Measurements from ENCODE around the gene CACNA2D1.
"Not testable (repeated sequence)": the region's sequence is repeated elsewhere in the genome, so short reads cannot be mapped to it uniquely, and the experiment has no call there.

The CACNA2D1 gene

DNA sequence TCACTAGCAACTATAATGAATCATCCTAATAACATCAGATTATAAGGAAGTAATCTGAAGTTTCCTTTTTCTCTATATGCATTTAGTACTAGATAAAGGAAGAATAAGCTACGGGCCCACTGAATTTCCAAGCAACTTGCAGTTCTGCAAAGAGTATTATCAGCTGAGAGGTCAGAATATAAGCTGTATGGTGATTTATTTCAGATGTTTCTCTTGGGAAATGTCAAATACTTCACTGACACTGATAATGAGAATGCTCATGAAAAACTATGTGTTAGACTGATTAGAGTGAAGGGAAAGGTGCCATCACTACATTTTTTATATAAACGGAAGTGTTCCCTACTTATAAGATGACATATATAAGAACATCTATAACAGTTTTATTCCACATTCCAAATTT is 422.5 kb downstream of the CACNA2D1 start:
- DNase-seq = no peak

DNA sequence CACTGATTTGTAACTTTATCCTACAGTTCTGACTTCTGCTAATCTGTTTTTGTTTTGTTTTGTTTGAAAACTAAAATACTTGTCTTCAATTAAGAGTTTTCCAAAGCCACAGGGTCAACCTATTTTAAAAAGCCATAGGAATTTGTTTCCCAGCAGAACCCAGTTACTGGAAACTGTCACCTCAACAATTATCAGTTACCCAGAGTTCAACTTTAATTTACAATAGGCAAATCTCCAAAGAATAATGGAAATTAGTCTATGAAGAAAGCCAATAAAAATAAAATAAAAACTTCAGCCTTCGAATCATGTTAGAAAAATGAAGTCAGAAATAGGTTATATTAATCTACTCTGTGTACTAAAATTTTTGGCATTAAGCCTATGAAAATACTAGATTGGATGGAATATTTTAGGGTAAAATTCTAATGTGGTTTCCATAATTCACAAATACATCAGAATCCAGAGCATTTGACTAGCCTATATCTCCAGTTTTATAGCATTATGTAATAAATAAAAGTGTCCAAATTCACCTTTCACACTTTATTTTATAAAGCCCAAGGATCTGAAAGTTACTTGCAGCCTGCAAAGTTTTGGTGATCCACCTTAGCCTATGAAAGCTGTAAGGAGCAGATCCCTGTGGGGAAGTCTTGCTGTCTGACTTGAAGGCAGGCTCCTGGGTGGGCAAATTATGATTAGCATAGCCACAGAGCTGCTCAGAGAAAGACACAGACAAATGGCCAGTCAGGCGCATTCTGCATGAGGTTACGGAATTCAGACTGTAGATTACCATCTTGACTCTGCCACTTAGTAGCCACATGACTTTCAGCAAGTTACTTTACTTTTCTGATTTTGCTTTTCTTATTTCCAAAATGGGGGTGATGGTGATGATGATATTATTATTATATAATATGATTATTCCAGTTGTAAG is 423.8 kb downstream of the CACNA2D1 start:
- DNase-seq = no peak

DNA sequence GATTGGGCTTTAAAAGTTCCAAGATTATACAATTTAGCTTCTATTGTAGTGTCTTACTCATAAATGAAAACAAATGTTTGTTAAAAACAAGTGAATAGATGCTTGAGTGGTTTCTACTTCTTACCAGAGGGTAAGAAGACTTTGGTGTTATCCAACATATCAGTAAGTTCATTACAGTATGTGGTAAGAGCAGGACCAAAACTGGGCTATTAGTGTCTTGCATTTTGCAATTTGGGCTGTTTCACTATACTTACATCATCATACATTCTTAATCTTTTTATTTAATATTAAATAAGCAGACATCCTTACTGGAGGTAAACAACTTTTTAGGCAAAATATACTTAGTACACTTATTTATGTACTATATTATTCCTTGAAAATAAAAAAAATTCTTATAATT is 425.4 kb downstream of the CACNA2D1 start:
- DNase-seq = no peak

DNA sequence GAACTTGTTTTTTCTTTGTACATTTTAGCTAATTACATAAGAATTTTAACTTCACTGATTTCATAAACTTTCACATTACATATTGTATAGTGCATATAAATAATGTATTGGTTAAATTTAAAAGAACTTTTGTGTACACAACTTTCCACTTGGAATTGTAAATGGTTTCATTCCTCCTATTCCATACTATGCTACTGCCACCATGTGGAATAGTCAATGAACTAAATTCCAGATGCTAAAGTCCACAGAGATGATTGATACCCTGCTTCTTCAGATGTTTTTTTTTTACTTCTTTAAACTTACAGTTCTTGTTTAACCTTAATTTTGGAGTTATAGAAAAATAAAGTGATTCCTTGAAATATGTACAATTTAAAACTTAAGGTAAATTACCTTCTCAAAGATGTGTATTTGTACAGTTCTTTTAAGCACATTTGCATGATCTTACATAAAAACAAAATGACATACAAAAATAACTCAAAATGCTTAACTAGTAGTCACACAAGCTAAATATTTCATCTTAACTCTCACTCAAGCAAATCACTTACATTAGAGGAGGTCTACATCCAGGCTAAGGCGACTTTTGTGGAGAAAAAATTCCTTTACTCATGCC is 426.1 kb downstream of the CACNA2D1 start:
- DNase-seq = peak; percentile 4

DNA sequence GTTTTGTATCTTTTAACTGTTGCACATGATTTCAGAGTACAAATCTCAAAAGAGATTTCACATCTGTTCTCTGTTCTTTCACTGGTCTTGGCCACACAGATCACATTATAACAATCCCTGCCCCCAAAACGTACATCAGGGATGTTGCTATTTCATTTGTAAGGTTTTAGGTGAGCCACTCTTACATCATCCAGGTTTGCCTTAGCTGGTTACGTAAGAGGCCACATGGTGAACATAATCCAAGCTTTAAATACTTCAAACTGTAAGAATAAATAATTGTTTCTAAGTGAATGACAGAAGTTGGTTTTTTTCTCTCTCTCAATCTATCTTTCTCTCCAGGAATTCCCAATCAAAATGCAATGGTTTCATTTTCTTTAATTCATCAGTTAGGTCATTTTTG is 427.8 kb downstream of the CACNA2D1 start:
- no peak for DNase-seq

DNA sequence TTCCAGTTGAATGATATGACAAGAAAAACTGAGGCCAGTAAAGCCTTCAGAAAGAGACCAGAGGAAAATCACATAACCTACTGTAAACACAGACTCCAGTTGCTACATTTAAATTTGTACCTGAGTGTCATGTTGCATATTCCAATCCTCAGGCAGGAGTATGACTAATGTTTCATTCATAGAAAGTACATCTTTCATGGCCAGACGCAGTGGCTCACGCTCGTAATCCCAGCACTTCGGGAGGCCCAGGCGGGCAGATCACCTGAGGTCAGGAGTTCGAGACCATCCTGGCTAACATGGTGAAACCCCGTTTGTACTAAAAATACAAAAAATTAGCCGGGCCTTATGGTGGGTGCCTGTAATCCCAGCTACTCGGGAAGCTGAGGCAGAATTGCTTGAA is 429.0 kb downstream of the CACNA2D1 start:
- DNase-seq = not testable (repeated sequence)

DNA sequence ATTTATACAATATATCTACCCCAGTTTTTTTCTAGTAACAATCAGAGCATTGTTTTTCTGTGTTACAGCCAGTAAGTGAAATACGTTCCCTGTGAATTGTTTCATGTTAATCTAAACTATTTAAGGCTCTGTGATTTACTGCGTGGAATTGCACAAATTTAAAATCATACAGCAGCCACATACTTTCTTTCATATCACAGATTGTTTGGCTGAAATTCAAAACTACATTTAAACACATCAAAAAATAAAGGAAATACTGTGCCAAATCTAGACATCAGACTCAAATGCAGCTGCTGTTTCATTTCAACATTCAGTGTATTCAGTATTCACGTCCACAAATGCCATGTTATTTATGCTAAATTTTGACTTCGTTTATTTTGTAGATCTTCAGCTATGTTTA is 431.1 kb downstream of the CACNA2D1 start:
- no peak for DNase-seq

DNA sequence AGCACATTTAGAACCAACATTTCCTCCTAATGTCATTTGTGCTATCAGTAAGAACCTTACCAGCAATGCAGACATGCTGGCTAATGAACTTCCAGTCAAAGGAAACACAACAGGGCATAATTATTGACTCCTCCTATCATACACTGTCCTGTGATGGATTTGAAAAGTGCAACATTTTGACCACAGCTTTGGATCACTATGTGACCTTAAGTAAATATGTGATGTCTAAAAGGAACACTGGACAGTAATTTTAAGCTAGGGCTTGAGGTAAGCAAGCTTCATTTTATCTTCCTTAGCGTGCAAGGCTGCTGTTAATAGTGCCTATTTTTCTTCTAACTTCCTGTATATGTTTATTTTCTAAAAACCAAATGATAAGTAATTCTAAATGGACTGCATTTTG is 433.2 kb downstream of the CACNA2D1 start:
- DNase-seq = no peak

DNA sequence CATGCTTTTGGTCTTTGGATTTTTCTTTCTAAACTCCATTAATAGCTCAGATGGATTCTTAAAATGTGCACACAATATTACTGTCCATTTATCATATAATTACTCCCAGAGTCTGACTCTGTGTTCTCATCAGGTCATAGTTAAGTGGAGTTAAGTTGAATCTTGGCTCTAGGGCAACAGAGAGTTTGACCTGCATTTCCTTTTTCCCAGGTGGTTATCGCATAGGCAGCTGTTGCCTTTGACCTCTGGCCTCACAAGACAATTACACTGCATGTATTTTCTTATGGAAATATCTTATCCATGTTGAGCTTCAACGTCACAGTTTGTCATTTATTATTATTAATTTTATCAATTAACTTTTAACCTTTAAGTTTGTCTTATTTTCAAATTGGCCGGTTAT is 436.3 kb downstream of the CACNA2D1 start:
- DNase-seq = no peak

DNA sequence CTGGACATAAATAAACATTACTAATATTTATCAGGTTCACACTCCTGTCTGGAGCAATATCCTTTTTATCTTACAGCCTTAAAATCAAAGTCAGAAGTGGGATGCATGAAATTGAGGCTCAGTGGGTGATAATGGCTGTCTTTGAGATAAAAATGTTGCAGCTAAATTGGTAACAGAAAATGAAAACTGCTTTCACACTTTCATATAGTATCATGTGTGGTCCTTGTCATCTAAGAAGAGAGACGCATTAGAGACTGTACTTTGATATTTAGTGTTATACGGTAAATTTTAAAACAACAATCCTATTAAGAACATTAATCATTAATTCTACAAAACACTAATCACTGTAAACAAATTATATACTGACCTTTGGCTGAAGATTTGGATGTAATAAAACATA is 438.5 kb downstream of the CACNA2D1 start:
- DNase-seq = no peak

DNA sequence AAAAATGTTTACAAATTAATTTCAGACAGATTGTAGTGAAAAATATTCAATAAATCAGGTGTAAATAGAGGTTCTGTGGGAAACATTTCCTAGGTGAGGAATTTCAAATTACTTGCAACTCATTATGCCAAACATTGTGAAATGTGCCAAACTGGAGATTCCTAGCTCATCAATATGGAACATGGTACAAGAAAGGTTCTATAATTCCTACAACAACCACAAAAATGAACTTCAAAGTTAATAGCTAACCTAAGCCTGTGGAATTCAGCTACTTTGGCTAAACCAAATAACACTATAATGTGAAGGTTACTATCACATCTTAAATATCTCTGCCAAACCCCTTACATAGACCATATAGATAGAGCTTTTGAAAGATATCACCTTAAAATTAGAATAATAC is 450.4 kb downstream of the CACNA2D1 start:
- DNase-seq = no peak

DNA sequence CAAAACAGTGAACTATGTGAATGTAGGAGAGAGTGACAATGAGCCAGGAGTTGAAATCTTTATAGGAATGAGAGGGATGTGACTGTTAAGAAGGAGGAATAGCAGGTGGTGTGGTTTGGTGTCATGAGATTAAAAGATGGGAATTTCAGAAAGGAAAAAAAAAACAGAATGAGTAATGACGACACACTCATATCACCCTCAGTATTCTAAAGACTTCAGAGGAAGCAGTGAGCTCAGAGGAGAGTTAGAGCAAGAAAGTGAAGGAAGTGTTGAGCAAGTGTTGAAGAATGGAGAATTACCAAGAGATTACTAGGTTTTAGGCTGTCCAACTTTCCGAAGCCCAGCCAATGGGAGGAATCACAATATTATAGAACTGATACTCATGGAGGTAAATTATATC is 453.2 kb downstream of the CACNA2D1 start:
- DNase-seq = no peak

DNA sequence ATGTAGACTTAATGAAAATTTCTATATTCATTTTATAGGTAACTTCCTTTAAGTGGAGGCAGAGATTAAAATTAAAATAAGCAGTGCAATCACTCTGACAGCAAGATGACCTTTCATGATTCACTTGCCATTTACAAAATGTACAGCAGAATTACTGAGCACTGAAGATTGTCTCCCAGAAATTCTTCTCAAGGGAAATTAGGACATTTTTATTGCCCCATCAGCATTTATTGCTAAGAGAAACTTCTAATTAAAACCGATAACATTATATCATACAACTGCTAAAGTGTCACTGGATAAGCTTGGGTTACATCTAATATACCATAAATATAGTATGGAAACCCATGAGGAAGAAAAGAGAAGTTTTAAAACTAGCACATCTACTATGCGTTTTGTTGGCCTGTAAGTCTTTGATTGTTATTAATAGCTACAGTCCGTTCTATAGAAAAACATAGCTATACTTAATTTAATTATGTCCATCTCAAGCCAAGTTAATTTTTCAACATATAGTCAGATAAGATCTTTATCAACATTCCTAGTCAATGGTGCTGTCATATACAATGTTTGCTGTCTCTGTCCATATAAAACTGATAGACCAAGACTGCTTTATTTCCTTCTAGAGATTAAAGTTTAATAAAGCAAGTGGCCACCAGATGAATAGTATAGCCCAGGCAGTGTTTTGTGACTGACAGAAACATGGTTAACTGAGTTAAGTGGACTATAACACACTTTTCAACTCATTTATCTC is 456.7 kb downstream of the CACNA2D1 start:
- no peak for DNase-seq

DNA sequence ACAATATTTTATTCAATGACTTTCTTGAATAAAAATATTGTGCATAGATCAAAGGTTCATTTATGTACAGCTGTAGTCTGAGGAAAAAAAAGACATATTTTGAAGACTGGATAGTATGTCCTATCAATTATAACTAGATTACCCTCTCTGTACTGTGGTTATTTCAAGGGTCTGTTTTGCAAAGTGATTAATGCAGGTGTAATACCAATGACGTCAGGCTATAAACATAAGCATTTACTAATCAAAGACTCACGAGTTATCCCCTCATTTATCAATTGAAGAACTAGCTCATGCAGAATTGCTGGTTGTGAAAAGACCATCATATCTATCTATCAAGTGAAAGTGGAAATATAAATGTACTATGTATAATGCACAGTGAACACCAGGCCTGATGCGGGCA is 460.2 kb downstream of the CACNA2D1 start:
- DNase-seq = no peak

DNA sequence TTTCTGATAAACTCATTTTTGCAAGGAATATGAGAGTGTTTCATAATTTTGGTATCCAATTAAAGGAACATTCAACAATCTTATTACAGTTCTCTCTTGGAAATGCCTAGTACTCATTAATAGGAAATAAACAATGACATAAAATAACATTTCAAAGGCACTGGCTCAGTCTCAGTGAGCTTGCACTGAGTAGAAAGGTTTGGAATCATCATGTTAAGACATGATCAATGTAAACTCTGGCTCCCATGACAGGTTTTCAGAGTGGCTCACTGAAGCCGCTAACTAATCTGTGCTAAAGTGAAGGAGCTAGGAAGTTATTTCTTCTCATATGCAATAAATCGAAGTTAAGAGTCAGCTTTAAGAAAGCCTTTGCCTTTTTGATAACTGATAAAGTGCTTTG is 470.5 kb downstream of the CACNA2D1 start:
- DNase-seq = no peak

DNA sequence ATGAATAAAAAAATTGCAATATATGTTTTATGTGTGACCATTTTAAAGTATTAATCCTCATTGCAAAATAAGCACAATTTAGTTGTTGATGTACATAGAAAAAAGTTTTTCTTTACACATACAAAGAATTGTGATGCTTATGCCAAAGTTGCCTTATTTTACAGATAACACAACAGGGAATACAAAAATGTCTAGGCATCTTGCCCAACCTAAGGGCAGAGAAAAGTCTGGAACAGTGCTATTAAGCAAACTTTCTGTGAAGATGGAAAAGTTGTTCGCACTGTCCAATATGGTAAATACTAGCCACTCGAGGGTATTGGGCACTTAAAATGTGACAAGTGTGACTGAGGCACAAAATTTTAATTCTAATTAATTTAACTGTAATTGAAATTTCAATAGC is 483.6 kb downstream of the CACNA2D1 start:
- DNase-seq = no peak

DNA sequence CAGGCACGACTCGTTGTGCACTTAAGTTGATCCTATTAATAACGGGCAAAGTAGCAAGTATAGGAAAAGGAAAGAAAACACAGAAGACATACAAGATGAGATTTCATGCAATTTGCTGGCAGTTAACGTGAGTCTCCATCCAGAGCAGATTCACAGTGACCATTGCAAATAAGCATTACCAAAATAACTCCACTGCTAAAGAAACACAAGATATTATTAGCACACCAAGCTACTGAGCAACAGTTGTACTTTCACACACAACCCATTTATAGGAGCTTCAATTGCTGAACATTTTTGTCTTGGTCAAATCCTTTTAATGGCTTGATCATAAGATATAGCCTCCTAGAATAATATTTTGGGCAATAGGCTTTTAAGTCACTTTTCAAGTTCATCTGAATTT is 486.1 kb downstream of the CACNA2D1 start:
- no peak for DNase-seq

DNA sequence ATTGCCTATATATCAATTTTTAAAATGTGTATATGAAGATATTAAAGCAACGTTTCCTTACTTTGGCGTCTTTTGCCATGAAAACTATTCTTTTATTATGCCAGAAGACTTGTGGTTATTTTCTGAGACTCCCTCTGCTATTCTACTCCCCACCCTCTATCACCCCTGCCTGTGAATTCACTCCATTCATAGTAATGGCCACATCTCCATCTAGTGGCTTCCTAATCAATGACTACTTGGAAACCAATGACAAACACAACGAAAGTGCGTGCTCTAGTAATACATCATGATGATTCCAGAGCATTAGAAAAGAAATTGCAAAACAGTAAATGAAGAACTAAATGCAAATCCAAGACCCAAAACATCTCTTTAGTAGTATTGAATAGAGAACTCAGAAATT is 487.1 kb downstream of the CACNA2D1 start:
- DNase-seq = peak; percentile 7

DNA sequence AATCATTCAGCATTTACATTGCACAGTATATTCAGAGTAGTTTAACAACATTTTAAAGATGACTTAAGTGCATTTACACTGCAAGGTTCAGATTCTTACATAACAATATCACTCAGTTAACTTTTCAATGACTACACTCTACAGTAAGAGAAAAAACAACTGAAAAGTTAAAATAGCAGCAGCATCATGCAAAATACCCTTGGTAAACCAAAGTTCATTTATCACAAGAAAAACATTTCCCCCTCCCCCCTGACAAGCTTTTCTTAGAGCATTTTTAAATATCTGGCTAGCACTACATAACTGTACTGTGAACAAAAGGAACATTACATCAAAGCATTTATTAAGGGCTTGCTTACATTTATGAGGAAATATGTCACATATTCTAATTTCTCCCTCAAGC is 494.3 kb downstream of the CACNA2D1 start:
- DNase-seq = no peak

DNA sequence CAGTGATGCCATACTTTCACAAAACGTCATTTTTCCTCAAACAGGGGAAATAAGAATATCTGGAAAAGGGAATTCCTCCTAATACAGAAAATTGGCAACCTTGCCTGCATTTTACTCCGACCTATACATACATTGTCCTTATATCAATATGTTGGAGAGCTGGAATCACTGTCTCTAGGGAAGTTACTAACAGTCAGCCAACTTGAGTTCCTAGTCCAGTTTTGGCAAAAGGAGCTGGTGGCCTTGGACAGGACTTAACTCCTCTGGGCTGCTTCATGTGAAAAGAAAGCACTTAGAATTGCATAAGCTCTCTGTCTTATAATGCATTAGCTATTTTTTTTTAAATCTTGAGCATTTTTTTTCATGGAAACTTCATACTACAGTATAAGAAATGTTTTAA is 499.5 kb downstream of the CACNA2D1 start:
- DNase-seq = no peak

DNA sequence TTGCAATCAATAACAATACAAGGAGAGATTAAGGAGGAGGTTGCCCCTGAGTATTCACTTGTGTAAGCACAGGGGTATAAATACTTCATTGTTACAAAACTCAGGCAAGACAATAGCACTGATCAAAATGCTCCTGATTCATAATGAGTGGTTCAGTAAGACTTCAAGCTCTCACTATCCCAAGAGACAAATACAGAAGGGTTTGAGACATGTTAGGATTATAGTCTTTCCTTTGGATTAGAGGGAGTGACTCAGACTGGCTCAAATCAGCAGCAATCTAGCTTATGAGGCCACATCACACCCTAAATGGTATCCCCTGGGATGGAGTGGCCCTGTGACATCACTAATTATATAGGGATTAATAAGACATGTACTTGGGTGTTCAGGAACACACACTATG is 506.5 kb downstream of the CACNA2D1 start:
- no peak for DNase-seq

DNA sequence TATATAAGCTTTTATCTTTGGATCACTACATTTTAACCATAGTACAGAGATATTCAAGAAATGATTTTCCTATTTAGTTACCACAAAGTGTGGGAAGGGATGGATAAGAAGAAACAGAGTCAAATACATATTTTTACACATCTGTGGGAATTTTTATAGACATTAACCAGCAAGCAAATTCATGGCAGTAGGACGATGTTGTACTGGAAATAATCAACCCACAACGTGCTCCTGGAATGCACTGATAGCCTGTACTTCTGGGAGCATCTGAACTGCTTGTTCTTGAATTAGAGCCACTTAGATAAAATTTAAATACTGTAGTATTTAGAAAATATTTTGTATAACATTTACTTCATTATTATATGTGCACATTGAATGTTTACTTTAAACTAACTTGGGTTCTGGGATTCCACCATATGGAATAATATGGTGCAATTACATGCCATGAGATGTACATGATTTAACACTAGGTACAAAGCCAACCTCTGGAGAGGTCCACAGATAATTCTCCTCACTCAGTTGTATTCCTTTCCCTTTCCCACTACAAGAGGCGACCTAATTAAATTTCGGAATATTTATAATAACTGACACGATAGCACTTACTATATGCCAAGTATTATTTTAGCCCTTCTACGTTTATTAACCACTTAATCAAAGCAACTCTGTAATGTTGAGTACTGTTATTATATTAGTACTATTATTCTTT is 508.8 kb downstream of the CACNA2D1 start:
- DNase-seq = no peak

DNA sequence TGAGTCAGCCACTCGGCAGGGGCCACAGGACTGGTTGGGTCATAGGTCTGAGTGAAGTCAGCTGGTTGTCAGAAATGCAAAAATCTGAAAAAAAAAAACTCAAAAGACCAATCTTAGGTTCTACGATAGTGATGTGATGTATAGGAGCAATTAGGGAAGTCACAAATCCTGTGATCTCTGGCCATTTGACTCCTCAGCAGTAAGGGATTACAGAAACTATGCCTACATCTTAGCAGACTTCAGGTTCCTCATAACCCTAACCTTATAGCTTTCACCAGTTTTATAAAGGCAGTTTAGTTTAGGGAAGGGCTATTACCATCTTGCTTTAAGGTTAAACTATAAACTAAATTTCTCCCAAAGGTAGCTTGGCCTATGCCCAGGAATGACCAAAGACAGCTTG is 510.6 kb downstream of the CACNA2D1 start:
- DNase-seq = no peak

Measured in NCI-H1105 (cell line).